GM21381 (cell line): ENCODE measurements around the gene LRP11.
"Not testable (repeated sequence)": the region's sequence is repeated elsewhere in the genome, so short reads cannot be mapped to it uniquely, and the experiment has no call there.

Source experiments
- ATAC-seq: cut with Tn5 transposase; IDR thresholded peaks from one replicate; pipeline ENCODE4 v1.9.1; 2021; ENCODE audit warnings: mild to moderate bottlenecking, moderate library complexity; ENCODE audit not compliant: unreplicated experiment

Gene LRP11

DNA sequence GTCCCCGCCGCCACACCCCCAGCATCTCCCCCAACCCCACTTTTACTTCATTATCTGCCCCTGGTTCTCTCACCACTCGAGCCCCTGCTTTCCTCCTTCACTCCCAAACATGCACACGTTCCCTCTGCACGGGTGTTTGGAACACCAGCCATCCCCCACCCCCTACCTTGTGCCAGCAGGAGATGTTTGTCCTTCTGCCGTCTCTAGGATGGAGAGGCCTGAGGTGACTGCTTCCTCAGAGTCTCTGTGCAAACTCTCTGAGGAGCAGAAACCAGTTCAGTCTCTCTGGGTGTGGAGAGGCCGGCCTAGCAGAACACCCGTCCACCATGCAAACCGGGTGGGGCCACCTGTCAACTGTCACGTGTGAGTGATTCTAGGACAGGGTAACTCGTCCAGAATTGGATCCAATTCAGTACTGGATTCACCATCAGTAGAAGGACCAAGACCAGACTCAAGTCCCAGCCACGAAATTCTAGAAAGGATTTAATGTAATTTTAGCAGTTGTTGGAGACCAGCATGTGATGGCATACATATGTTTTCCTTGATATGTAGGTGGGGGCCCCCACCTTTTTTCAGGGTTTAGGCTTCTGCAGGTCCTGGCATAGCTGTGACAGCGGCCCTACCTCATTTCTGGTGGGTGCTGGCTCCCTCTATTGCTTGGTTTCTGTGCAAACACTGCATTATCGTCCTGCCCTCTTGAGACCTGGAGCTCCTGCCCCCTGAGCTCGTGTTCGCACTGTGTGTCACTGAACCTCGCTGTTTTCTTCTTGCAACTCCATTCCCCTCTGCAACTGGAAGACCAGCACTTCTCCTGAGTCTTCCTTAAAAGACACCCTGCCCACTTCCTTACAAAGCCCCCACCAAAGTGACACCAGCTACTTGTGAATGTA lies 33.9 kb upstream of the LRP11 start, which contains the start of gene RAET1E:
TSS of gene RAET1E (minus strand) at position 259 of the 890 bp plus-strand sequence. CDS start 7,212 bp downstream, outside the sequence.
- no peak for ATAC-seq

DNA sequence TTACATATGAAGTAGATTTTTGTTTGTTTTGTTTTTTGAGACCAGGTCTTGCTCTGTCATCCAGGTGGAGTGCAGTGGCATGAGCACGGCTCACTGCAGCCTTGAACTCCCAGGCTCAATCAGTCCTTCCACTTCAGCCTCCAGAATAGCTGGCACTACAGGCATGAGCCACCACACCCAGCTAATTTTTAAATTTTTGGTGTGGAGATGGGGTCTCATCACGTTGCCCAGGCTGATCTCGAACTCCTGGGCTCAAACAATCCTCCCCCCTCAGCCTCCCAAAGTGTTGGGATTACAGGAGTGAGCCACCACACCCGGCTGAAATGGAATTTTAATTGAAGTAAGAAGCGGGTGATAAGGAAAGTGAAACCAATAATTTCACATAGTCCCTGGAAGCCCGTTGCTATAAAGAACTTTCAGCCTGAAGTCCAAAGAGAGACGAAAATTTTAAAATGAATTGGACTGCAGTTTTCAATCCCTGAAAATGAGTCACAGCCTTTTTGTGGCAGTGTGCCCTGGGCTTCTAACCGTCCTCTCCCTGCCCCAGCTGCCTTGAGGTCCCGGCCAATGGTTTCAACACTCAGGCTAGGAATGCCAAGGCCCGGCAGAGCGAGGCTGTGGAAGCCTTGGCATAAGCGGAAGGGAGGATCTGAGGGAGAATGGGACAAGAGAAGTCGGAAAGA lies 33.0 kb upstream of the LRP11 start:
- no peak for ATAC-seq

DNA sequence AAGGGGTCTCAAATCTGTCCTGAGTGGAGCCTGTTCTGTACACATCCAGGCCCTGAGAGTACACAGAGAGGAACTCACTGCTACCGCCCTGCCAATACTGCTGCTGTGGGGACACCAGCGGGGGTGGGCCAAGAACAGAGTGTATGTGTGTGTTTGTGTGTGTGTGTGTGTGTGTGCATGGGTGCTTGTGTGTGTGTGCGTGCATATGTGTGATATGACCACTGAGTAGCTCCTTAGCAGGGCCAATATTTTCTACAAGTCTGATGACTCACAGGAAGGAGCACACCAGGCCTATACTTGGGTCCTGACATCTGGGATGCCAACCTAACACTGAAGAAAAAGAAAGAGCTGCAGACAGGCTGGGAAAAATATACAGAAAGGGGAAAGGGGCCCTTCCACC lies 32.3 kb upstream of the LRP11 start:
- no peak for ATAC-seq

DNA sequence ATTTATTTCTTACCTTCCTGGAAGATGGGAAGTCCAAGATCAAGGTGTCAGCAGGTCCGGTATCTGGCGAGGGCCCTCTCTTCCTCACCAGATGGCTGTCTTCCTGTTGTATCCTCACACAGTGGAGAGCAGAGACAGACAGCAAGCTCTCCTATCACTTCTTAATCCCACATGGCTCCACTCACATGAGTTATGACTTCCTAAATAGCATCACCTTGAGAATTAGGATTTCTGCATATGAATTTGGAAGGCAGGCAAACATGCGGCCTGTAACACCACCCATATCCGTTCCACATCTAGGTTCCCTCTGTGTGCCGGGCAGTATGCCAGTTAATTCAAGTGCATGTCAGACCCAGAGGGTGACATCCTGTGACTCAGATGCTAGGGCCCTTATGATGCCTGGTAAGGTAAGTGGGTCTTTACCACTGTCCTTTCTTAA lies 31.7 kb upstream of the LRP11 start:
- no peak for ATAC-seq

DNA sequence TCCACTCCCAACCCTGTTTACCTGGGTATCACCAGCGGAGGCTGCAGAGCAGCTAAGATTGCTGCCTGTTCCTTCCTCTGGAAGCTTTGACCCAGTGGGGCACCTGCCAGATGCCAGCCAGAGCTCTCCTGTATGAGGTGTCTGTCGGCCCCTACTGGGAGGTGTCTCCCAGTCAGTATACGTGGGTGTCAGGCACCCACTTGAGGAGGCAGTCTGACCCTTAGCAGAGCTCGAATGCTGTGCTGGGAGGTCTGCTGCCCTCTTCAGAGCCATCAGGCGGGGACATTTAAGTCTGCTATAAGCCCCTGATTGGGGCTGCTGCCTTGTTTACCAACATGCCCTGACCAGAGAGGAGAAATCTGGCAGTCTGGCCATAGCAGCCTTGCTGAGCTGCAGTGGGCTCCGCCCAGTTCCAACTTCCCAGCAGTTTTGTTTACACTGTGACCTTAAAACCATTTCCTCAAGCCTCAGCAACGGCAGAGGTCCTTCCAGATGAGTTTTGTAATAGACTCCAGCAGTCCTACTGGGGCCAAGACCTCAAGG lies 31.0 kb upstream of the LRP11 start:
- ATAC-seq, result no peak

DNA sequence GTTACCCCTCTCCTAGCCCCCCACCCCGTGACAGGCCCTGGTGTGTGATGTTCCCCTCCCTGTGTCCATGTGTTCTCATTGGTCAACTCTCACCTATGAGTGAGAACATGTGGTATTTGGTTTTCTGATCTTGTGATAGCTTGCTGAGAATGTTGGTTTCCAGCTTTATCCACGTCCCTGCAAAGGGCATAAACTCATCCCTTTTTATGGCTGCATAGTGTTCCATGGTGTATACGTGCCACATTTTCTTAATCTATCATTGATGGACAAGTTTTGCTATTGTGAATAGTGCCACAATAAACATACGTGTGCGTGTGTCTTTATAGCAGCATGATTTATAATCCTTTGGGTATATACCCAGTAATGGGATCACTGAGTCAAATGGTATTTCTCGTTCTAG lies 27.7 kb upstream of the LRP11 start:
- not testable (repeated sequence) for ATAC-seq

DNA sequence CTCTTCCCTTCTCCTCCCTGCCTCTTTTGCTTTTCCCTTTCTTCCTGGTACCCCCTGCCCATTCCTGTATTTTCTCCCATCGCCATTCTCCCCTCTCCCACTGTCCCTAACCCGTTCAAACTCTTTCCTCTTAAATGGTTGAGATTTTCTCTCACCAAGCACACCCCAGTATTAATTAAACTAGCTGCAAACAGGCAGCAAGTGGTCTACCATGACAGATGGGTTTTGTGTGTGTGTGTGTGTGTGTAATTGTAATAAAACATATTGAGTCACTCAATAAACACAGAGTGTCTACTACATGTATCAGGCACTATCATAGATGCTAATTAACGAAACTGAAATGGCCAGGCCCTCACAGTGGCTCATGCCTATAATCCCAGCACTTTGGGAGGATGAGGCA lies 27.1 kb upstream of the LRP11 start:
- ATAC-seq, result no peak

DNA sequence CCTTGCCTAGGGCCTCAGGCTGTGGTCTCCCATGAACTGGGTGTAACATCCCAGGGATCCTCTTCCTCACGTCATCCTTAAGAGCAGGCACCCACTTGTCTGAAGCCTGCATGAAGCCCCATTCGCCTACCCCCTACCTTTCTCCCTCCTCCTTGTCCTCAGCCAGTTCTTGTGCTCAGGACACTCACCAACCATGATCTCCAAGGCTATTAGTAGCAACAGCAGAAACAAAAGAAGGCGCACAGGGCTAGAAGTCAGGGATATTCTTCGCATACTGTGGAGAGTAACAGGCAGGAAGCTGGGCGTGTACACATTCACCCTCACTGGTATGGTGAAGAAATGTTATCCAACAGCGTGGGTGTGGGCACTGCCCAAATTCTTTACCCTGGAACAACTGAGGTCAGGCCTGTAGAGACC lies 26.5 kb upstream of the LRP11 start:
- ATAC-seq, result no peak

DNA sequence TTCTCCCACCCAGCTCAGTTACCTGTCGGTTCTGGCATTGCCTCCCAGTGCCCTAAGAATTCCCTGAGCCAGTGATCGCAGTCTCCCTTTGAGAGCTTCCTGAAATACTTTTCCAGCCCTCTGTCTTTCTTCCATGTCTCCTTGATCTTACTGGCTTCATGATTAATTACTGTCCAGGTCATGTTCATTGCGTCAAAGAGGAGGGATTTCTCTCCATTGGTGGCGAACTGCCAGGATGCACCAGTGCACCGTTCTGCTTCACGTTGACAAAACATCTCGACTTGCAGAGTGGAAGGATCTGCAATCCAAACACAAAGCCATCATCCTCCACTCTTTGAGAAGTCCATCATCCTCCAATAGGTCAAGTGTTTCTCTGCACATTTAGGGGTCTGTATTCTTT lies 25.2 kb upstream of the LRP11 start:
- no peak for ATAC-seq

DNA sequence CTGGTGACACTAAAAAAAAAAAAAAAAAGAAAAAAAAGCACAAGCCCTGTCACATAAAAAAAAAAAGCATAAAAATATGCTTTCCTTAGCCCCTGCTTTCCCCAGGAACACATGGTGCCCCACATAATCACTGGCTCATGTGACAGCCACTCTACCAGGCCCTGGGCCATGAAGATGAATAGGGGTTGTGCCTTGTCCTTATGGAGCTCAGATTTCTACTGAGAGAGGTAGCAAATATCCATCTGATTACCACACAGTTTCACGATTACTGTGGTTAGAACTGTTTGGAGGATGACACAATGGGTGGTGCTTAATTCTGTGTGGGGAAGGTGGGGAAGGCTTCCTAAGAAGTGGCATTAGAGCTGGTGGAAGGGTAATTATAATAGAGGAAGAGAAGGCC lies 24.5 kb upstream of the LRP11 start:
- no peak for ATAC-seq

DNA sequence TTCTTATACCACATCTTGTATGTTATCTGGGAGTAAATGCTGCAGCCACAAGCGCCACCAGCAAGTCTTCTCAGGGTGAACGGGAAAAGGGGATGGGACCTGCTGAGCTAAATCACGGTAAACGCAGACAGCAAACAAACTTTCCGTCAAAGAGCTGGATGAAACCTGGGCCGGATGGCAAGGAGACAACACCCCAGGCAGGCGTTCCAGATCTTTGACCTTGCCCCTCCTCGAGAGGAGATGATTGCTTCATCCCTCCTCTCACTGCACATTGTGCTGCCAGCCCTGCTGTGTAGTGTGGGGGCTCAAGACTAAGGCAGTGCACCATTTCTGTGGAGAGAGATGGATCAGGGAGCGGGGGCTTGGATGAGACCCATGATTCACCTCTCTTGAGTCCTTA lies 23.9 kb upstream of the LRP11 start:
- ATAC-seq, result no peak

DNA sequence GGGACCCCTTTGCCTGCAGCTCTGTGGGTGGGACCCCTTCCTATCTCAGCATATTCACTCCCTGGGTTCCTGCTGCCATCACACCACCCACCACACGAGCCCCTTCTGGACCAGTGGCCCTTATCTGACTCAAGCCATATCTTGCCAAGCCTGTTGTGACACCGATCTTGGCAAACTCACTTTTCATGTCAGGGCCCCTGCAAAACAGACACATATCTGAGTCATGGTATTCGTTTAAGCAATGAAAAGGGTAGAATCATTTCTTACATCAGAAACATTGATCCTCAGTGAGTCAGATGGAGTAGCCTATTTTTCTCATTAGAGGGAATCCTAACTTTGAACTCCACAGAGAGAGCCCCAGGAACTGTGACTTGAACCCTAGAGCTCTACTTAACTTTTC lies 23.2 kb upstream of the LRP11 start:
- ATAC-seq, result no peak

DNA sequence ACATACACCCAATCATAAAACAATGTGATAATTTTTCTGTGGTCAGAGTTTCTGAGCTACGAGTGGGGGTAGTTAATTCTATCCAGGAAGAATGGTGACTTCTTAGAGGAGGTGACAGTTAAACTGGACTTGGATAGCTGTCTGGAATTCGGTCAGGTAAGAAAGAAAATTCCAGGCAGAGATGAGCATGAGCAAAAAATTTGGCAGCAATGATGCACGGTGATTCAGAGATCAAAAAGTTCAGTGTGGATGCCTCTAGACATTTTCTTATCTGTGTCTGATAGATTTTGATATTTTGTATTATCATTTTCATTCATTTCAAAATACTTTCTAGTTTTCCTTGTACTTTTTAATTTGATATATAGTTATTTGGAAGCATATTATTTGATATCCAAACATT lies 21.7 kb upstream of the LRP11 start:
- ATAC-seq, result no peak

DNA sequence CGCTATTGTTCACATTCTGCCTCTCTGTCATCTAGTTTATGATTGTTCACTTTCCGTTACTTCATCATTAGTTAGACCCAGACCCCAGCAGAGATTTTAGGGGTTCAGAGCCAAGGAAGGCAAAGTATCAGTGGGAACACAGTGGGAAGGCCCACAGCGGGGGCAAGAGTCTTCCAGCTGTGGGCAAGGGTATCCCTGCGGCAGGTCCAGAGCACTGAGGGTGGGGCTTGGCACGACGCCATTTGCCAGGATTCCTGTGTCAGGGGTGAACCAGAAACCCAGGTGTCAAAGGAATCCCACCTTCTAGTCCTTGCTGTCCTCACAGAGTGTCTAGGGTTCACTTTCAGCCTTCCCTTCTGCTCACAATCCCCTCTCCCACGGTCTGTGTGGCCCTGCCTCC lies 20.5 kb upstream of the LRP11 start:
- no peak for ATAC-seq

DNA sequence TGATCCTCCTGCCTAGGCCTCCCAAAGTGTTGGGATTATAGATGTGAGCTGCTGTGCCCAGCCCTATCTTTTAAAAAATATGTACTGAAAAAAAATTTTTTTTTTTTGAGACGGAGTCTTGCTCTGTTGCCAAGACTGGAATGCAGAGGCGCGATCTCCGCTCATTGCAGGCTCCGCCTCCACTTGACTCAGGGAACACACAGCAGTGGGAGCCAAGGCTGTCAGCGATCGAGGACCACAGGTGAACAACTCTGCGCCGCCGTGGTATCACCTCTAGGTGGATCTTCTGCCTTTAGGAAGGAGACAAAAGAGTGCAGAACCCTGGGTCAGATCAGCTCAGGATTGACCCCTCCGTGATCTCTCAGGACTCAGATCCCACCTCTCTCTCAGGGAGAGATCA lies 20.1 kb upstream of the LRP11 start:
- ATAC-seq, result no peak

DNA sequence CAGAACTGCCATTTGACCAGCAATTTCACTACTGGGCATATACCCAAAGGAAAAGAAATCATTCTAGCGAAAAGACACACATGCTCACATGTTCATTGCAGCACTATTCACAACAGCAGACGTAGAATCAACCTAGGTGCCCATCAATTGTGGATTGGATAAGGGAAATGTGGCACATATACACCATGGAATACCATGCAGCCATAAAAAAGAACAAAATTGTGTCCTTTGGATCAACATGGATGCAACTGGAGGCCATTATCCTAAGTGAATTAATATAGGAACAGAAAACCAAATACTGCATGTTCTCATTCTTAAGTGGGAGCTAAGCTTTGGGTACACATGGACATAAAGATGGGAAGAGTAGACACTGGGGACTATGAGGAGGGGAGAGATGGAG lies 17.7 kb upstream of the LRP11 start:
- no peak for ATAC-seq

DNA sequence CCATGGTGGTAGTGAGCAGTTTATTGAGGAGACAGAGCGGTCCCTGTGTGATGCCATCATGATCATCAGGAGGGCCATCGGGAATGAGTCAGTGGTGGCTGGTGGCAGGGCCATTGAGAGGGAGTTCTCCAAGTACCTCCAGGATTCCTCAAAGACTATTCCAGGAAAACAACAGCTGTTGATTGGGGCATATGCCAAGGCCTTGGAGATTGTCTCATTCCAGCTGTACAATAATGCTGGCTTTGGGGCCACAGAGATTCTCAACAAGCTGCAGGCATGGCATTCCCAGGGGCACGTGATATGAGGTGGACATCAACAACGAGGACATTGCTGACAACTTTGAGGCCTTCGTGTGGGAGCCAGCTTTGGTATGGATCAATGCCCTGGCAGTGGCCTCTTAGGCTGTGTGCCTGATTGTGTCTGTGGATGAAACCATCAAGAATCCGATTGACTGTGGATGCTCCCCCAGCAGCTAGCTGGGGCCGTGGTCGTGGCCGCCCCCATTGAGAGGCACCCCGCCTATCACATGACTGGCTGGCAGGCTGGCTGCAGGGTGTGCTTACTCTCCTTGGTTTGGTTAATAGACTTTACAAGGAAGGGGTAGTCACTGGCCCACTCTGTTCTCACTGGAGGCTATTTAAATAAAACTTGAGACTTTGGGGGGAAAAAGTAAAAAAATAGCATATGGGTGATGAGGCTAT lies 17.1 kb upstream of the LRP11 start:
- ATAC-seq, result no peak

DNA sequence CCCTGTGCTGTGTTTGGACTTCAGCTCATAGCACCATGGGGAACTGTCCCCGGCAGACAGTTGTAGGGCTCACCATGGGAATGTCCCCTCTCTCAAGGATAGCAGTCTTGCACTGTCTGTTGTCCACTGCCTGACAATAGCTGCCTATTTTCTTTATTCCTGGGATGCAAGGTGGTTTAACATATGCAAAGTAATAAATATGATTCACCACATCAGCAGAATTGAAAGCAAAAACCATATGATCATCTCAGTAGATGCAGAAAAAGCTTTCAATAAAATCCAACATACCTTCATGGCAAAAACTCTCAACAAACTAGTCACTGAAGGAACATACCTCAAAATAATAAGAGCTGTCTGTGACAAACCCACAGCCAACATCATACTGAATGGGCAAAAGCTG lies 13.5 kb upstream of the LRP11 start:
- no peak for ATAC-seq

DNA sequence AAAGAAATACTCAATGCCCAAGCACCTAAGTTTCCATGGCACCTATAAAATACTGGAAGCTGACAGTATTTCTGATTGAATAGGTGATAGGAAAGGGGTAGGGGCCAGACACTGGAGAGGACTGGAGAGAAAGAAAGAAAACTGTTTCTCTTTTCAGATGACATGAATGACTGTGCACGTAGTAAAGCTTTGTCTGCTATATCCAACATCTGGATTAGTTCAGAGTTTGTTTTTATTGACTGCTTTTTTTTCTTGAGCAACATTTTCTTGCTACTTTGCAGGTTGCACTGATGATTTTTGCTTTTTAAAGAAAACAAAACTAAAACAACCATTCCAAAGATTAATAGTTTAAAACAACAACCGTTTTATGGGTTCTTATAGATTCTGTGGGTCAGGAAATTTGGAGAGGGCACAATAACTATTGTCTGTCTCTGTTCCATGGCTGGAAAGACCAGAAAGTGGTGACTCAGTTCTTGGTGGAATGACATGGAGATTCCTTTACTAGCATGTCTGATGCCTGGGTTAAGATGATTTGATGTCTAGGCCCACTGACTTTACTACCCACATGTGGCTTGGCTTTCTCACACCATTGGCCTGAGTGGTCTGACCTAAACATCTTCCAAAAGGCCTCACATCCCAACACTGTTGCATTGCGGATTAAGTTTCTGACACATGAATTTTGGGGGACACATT lies 12.2 kb upstream of the LRP11 start:
- no peak for ATAC-seq

DNA sequence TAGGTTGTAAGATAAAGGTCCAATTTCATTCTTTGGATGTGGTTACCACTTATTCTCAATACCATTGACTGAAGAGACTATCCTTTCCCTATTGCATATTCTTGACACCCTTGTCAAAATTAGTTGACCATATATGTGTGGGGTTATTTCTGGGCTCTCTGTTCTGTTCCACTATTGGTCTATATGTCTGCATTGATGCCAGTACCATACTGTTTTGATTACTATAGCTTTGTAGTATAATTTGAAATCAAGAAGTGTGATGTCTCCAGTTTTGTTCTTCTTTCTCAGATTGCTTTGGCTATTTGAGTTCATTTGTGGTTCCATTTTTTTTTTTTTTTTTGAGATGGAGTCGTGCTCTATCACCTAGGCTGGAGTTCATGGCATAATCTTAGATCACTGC lies 8.1 kb upstream of the LRP11 start:
- ATAC-seq, result no peak

DNA sequence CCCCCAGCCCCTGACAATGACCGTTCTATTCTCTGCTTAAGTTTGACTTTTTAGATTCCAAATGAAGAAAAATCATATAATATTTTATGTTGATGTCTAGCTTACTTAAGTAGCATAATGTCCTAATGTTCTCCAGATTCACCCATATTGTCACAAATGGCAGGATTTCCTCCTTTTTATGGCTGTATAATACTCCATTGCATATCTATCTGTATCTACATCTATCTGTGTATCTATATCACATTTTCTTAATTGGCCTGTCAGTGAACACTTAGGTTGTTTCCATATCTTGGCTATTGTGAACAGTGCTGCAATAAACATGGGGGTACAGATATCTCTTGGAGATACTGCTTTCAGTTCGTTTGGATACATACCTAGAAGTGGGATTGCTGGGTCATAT lies 7.0 kb upstream of the LRP11 start:
- ATAC-seq, result no peak
